ENCODE measurements around the gene URI1.

- TF ChIP-seq EZH2phosphoT487 (IDR thresholded peaks at IDR 0.05; ENCODE audit: insufficient read depth, low read depth) (no peak), EZH2 (IDR thresholded peaks at IDR 0.05; ENCODE audit: insufficient read depth, poor library complexity, severe bottlenecking) (no peak)
Measured at GRCh38 chr19:30022659-30023058, 80.6 kb downstream of the URI1 start.

All from GM23248 (cell line).